Parathyroid adenoma (tissue), 2 donors: ENCODE results near the gene IL1RN.

ENCODE experiments used
- H2AFZ ChIP-seq: fragments of 300-600 bp; sonication (generic); one replicate; pipeline ENCODE4 v1.7.0; 2017; ENCODE audit warnings: antibody characterized with exemption, mild to moderate bottlenecking
- H3K27ac ChIP-seq: fragments of 300-600 bp; sonication (generic); one replicate; pipeline ENCODE4 v1.7.0; 2017
- H3K27me3 ChIP-seq: fragments of 300-600 bp; sonication (generic); one replicate; pipeline ENCODE4 v1.7.0; 2017; ENCODE audit warnings: low read length; ENCODE audit not compliant: control insufficient read depth, insufficient read depth
- H3K36me3 ChIP-seq: fragments of 300-600 bp; sonication (generic); one replicate; pipeline ENCODE4 v1.7.0; 2017; ENCODE audit warnings: low read length; ENCODE audit not compliant: control insufficient read depth, insufficient read depth
- H3K4me1 ChIP-seq: fragments of 300-600 bp; sonication (generic); one replicate; pipeline ENCODE4 v1.7.0; 2017; ENCODE audit warnings: control low read depth
- H3K4me2 ChIP-seq: fragments of 300-600 bp; sonication (generic); one replicate; pipeline ENCODE4 v1.7.0; 2017; ENCODE audit warnings: low read length
- H3K4me3 ChIP-seq: fragments of 300-600 bp; sonication (generic); one replicate; pipeline ENCODE4 v1.7.0; 2017; ENCODE audit warnings: low read depth, low read length
- H3K79me2 ChIP-seq: fragments of 300-600 bp; sonication (generic); one replicate; pipeline ENCODE4 v1.7.0; 2017; ENCODE audit warnings: control low read depth
- H3K9ac ChIP-seq: fragments of 300-600 bp; sonication (generic); one replicate; pipeline ENCODE4 v1.7.0; 2017; ENCODE audit warnings: mild to moderate bottlenecking
- H3K9me3 ChIP-seq: fragments of 300-600 bp; sonication (generic); one replicate; pipeline ENCODE4 v1.7.0; 2017; ENCODE audit warnings: low read length; ENCODE audit not compliant: control insufficient read depth
- TF ChIP-seq, protein P1 (sequence below): fragments of 300-600 bp; sonication (generic); IDR thresholded peaks from one replicate; pipeline ENCODE4 v1.7.0; 2017; ENCODE audit warnings: antibody characterized with exemption, mild to moderate bottlenecking
- donor health status: primary hyperparathyroidism.

The IL1RN gene

GRCh38 chr2:113131352-113132185 is 4.2 kb downstream of the IL1RN start:
- no peaks in the 10 kb centered on the region for H3K27me3 ChIP-seq
- TF ChIP-seq, protein P1, sequence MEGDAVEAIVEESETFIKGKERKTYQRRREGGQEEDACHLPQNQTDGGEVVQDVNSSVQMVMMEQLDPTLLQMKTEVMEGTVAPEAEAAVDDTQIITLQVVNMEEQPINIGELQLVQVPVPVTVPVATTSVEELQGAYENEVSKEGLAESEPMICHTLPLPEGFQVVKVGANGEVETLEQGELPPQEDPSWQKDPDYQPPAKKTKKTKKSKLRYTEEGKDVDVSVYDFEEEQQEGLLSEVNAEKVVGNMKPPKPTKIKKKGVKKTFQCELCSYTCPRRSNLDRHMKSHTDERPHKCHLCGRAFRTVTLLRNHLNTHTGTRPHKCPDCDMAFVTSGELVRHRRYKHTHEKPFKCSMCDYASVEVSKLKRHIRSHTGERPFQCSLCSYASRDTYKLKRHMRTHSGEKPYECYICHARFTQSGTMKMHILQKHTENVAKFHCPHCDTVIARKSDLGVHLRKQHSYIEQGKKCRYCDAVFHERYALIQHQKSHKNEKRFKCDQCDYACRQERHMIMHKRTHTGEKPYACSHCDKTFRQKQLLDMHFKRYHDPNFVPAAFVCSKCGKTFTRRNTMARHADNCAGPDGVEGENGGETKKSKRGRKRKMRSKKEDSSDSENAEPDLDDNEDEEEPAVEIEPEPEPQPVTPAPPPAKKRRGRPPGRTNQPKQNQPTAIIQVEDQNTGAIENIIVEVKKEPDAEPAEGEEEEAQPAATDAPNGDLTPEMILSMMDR, result no peak
- H2AFZ ChIP-seq, result no peak overlapping the region
- H3K9ac ChIP-seq, result no peak overlapping the region
- no peaks in the 10 kb centered on the region for H3K9me3 ChIP-seq
- H3K79me2 ChIP-seq, result no peaks in the 10 kb centered on the region
- H3K4me1 ChIP-seq, result no peaks in the 10 kb centered on the region
- no peak overlapping the region for H3K4me3 ChIP-seq
- no peak overlapping the region for H3K27ac ChIP-seq
- H3K4me2 ChIP-seq, result no peak overlapping the region
- no peaks in the 10 kb centered on the region for H3K36me3 ChIP-seq

- Histone ChIP-seq H2AFZ (no peak overlapping the region), H3K4me2 (no peak overlapping the region), H3K4me1 (no peaks in the 10 kb centered on the region), H3K9ac (no peak overlapping the region), H3K27ac (no peak overlapping the region), H3K4me3 (no peak overlapping the region), H3K27me3 (no peaks in the 10 kb centered on the region), H3K9me3 (no peaks in the 10 kb centered on the region), H3K36me3 (no peaks in the 10 kb centered on the region), H3K79me2 (no peaks in the 10 kb centered on the region)
- TF ChIP-seq, protein P1, result no peak
Measured at GRCh38 chr2:113132414-113133021, 5.1 kb downstream of the IL1RN start.

- Histone ChIP-seq H3K4me1 (peaks cover 5% of the 10 kb centered on the region), H3K4me3 (no peak overlapping the region), H3K4me2 (no peak overlapping the region), H3K9me3 (no peaks in the 10 kb centered on the region), H3K27me3 (no peaks in the 10 kb centered on the region), H3K79me2 (no peaks in the 10 kb centered on the region), H3K36me3 (no peaks in the 10 kb centered on the region), H3K9ac (no peak overlapping the region), H3K27ac (no peak overlapping the region), H2AFZ (no peak overlapping the region)
- TF ChIP-seq, protein P1, result no peak
Measured at GRCh38 chr2:113133704-113134598, 6.6 kb downstream of the IL1RN start.

DNA sequence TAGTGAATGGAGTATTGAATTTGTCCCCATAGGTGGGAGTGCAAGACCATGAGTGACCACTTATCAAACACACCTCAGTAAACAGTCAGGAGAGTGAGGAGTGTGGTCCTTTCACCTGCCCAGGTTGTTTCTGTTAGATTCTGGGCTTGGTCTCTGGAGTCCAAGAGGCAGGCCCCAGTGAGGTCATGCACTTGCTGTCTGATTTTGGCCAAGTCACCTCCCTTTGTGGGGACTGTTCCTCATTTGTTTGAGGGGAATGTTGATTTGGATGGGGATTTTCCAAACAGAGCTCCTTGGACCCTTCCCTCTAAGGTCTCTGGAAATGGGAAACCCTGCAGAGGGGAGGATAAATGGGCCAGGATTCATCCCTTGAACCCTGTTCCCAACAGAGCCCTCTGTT is 7.3 kb downstream of the IL1RN start:
- no peak overlapping the region for H3K4me2 ChIP-seq
- H3K4me3 ChIP-seq, result no peak overlapping the region
- H2AFZ ChIP-seq, result no peak overlapping the region
- TF ChIP-seq, protein P1, result no peak
- H3K36me3 ChIP-seq, result no peaks in the 10 kb centered on the region
- no peaks in the 10 kb centered on the region for H3K27me3 ChIP-seq
- H3K9ac ChIP-seq, result no peak overlapping the region
- H3K9me3 ChIP-seq, result no peaks in the 10 kb centered on the region
- H3K79me2 ChIP-seq, result no peaks in the 10 kb centered on the region
- peaks cover 5% of the 10 kb centered on the region for H3K4me1 ChIP-seq
- no peak overlapping the region for H3K27ac ChIP-seq
